ENCODE results near the gene MAP10. TPM values are rescaled to one million over a fixed set of nuclear protein-coding genes. Genes with fewer than 3 reads are reported as not detected.

The MAP10 gene
- polyA plus RNA-seq, 3 donors, result 6.4 to 7.7 (median 7.0) TPM

GRCh38 chr1:232853994-232854797 is 49.0 kb downstream of the MAP10 start:
- no peak for DNase-seq (ENCODE audit: low read depth in 3 of 3, low spot score in 2 of 3)

DNA sequence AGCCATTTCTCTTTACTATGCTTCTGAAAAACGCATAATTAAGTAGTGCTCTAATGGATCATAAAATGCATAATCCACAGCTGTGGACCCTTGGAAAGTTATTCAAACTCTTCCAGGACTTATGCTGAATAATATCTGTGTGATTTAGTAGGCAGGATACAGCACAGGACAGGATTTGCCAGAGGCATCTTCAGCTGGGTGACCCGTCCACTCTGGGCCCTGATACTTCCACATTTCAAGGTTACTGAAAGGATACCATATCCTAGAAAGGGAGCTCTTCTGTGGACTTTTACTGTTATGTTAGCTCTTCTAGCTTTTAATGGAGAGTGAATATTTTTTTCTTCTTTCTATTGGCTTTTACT is 49.6 kb downstream of the MAP10 start:
- DNase-seq (ENCODE audit: low read depth in 3 of 3, low spot score in 2 of 3), result no peak

DNA sequence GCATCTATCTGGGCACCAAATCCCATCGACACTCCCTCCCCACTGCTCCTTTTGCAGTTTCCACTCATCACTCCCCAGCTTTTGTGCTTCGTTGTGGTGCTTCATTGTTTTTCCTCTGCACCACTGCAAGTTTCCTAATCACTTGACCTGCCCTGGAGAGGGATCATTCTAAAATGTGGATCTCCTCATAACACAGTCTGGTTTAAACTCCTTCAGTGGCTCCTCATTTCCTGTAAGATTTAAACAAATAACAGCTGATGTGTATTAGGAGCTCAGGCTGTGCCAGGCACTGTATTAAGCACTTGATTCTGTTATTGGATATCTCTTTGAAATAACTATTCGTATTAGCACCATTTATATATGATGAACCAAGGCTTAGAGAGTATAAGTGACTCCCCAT is 51.3 kb downstream of the MAP10 start:
- no peak for DNase-seq (ENCODE audit: low read depth in 3 of 3, low spot score in 2 of 3)

Other genes starting within 250 kb of the MAP10 start
- 10 to 100 TPM; 29.0 to 31.2 (median 29.5) TPM for gene SIPA1L2, start 175.3 kb upstream of the MAP10 start, polyA plus RNA-seq (ENCODE audit: insufficient read length in 3 of 3)
- 10 to 100 TPM; 62.4 to 78.4 (median 76.7) TPM for gene NTPCR, start 145.2 kb downstream of the MAP10 start, polyA plus RNA-seq (ENCODE audit: insufficient read length in 3 of 3)